NCI-H1694 treated with DMSO at 0.1 percent for 48 hours (cell line): ENCODE results near the gene BCAS2.
"Not testable (repeated sequence)": the region's sequence is repeated elsewhere in the genome, so short reads cannot be mapped to it uniquely, and the experiment has no call there.

ENCODE experiments used
- DNase-seq: peaks from one replicate; lab custom pipeline; 2025; lab: John Stamatoyannopoulos, UW

The BCAS2 gene

GRCh38 chr1:114581335-114582287 is at the start of gene BCAS2:
TSS of gene BCAS2 (minus strand) at chr1:114581615. CDS start at chr1:114581591, 24 bp downstream.
- peak; percentile 97 for DNase-seq

DNA sequence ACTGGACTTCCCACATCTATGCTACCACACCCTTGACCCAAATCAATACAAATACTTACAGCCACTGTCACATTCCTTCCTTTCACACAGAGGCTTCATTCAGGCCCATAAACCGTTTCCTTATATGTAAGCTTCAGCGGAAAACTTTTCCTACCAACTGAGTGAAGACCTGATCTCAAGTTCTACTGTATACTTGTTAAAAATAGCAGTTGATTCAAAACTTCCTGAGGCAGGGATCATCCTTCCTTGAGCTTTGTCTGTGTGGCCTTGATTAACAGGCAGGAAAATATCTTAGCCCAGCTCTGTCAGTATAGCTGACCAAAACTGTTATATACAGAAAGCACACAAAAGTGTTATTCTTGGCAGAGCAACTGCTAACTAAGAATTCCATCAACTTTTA is 45.7 kb upstream of the BCAS2 start:
- no peak for DNase-seq

DNA sequence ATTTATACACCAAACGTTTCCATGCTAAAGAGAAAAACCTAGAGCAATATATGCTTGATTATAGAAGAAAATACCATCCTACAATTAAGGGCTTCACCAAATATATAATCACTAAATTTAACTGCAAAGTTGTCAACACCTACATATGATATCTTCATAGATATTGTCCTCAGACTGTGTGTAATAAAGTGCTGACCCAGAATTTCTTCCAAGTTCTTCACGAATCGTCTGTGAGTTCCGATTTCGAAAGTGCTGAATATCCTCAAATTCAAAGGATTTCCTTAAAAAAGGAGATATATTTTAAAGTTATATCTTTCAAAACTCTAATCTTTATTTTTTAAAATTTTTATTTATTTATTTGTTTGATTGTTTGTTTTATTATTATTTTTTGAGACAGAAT is 41.9 kb upstream of the BCAS2 start:
- no peak for DNase-seq

- no peak for DNase-seq
These were observed 39.0 kb upstream of the BCAS2 start for GRCh38 chr1:114620419-114620818.

DNA sequence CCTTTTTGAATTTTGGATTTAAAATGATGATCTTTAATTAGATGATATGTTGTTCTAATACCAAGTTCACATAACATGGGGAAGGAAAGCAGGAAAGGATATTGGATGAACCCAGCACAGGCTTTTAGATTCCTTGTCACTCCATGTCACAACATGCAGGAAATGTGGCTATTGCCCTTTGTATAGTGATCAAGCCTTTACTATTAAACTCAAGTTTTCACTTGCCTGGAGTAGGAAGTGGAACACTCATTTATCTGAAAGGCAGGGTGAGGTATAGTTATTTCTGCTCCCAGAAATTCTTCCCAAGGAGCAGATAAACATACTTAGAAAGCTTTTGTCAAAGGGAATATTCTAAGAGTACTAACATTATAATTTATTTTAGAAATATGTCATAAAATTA is 37.2 kb upstream of the BCAS2 start:
- DNase-seq = no peak

- DNase-seq = peak; percentile 74
These were observed 29.3 kb upstream of the BCAS2 start for GRCh38 chr1:114610546-114611245.

DNA sequence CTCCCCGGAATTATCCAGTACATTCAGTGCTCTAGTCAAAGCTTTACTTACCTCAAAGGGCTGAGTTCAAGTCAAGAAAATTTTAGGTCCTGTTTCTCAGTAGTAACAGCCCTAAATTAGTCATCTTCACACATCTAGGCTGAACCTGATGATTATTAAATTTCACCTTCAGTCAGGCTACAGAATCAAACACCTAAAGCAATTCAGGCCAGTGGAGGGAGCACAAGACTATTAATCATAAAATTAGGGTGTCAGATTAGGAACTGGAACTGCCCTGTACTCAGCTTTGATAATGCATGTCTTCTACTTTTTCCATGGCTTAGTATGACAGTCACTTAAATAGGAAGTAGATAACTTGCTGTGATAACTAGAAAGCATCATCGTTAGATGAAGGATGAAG is 28.4 kb upstream of the BCAS2 start:
- DNase-seq = no peak

- peak; percentile 66 for DNase-seq
These were observed 27.6 kb upstream of the BCAS2 start for GRCh38 chr1:114609026-114609425.

DNA sequence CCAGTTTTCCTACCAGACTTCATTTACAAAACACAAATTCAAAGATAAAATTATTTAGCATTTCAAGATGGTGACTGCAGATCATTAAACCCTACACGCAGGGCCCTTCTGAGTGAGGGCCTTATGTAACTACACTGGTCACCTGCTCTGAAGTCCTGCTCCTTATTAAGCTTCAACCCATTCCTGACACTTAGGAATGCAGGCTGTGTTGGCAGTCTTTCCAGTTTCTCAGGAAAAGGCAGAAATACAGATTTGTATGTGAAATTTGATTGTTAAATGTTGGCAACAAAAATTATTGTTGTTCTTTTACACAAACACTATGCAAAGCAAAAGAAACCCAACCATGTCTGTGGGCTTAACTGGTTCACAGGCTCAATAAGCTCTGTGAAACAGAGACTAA is 25.8 kb upstream of the BCAS2 start:
- DNase-seq = no peak

- DNase-seq = no peak
These were observed 16.5 kb upstream of the BCAS2 start for GRCh38 chr1:114597949-114598348.

DNA sequence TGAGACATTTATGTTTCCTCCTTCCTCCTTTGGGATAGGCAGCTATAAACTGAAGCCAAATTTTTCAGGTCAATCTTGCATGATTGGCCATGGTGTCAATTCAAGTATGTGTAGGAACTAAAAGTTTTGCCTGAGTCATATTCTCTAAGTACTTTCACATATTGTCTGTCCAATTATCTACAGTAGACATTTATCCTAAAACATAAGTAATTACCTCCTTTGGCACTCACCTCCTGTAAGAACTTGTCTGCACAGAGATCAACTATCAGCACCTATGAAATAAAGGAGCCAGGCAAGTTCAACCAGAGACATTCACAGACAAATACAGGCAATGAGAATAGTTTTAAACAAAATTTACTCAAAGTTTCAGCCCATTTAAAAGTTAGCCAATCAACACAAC is 14.2 kb upstream of the BCAS2 start:
- no peak for DNase-seq

DNA sequence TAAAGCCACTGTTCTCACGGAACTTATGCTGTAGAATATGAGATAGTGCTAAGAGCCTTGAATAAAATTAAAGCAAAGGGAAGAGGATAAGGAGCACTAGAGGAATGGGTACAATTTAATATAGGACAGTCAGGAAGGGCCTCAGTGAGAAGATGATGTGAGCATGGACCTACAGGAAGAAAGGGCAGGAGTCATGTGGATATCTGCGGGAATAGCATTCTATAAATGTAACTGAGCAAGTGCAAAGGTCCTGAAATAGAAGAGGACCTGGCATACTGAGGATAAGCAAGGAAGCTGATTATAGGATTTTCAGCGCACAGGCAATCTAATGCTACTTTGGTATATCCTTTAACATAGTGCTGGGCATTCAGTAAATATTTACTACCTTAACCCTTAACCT is 12.6 kb upstream of the BCAS2 start:
- DNase-seq = no peak

- DNase-seq = no peak
These were observed 7.7 kb upstream of the BCAS2 start for GRCh38 chr1:114589122-114589521.

DNA sequence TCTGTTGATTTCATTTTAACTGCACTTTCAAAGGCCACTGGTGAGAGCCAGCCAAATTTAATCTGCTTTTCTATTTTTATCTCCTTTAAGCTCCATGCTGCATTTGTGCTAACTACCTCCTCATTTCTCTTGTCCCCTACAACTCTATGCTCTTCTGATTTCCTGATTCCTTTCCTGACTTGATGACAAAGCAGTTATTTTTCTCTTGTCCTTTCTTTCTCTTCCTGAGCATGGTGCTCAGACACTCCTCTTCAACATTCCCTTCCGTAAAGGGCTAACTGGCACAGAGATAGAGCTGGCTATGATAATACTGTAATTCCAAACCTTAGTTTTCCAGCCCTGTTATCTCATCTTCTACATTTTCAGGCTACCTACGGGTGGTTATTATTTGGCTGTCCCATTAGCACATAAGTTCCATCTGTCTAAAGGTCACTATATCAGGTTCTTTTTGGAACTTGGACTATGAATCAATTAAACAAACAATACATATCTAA is 6.8 kb upstream of the BCAS2 start:
- no peak for DNase-seq

GRCh38 chr1:114587203-114587991 is 6.0 kb upstream of the BCAS2 start:
- DNase-seq = no peak

- no peak for DNase-seq
These were observed 5.2 kb upstream of the BCAS2 start for GRCh38 chr1:114586513-114587047.

- no peak for DNase-seq
These were observed 3.8 kb upstream of the BCAS2 start for GRCh38 chr1:114585231-114585630.

DNA sequence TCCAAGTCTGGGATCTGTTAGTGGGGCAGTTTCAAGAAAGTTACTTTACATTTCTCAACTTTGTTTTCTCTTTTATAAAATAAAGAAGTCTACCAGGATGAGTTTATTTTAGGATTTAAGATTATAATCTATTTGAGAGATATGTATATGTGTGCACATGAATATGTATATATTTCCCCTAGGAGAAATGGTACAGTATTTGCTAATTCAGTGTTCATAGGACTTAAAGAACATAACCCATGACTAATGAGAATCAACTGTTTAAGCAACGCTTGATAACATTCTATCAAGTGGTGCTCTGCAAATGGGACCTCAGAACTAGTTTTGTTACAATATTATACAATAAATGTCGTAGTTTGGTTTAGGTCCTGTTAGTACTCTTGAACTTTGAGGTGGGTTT is 7.0 kb downstream of the BCAS2 start:
- DNase-seq = no peak

- no peak for DNase-seq
These were observed 17.3 kb downstream of the BCAS2 start for GRCh38 chr1:114564141-114564540.

DNA sequence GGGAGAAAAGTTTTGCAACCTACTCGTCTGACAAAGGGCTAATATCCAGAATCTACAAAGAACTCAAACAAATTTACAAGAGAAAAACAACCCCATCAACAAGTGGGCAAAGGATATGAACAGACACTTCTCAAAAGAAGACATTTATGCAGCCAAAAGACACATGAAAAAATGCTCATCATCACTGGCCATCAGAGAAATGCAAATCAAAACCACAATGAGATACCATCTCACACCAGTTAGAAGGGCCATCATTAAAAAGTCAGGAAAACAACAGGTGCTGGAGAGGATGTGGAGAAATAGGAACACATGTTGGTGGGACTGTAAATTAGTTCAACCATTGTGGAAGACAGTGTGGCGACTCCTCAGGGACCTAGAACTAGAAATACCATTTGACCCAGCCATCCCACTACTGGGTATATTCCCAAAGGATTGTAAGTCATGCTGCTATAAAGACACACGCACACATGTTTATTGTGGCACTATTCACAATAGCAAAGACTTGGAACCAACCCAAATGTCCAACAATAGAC is 18.4 kb downstream of the BCAS2 start:
- not testable (repeated sequence) for DNase-seq

DNA sequence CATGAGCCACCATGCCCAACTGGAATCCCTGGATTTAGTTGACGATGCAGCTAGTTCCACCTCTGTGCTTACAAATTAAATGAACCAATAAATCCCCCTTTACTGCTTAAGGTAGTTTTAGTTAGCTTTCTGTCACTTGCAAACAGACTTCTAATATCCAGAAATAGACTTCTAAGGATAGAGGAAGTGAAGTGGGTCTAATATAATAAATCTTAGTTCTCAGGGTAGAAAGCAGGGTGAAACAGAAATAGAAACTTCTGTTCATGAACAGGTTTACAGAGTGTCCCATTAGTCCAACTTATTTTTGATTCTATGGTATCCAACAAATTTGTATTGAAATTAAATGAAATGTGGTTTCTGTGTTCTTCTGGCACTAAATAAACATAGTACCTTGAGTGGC is 20.1 kb downstream of the BCAS2 start:
- no peak for DNase-seq

DNA sequence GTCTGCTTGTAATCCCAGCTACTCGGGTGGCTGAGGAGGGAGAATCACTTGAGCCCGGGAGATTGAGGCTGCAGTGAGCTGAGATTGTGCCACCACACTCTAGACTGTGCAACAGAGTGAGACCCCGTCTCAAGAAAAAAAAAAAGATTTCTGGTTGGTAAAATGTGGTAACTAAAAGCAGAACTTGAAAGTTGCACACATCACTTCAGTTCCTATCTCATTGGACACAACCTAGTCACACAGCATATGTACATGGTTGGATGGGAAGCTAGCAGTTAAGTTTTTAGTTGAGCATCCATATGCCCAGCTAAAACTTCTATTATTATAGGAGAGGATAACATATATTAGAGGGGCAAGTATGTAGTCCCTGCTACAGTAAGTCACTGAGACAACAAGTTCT is 22.1 kb downstream of the BCAS2 start:
- DNase-seq = no peak
